ENCODE results near the gene POFUT1. TPM values are rescaled to one million over a fixed set of nuclear protein-coding genes. Genes with fewer than 3 reads are reported as not detected.
"Not testable (repeated sequence)": the region's sequence is repeated elsewhere in the genome, so short reads cannot be mapped to it uniquely, and the experiment has no call there.

POFUT1 gene
- total RNA-seq, 1 donor, result 14.3 TPM

- DNase-seq (ENCODE audit: low read depth in 2 of 3, low spot score in 2 of 3), result no peak
These were observed 55.8 kb downstream of the POFUT1 start for GRCh38 chr20:32263398-32263954.

- no peak for DNase-seq (ENCODE audit: low read depth in 2 of 3, low spot score in 2 of 3)
These were observed 63.9 kb downstream of the POFUT1 start for GRCh38 chr20:32271620-32272019.

DNA sequence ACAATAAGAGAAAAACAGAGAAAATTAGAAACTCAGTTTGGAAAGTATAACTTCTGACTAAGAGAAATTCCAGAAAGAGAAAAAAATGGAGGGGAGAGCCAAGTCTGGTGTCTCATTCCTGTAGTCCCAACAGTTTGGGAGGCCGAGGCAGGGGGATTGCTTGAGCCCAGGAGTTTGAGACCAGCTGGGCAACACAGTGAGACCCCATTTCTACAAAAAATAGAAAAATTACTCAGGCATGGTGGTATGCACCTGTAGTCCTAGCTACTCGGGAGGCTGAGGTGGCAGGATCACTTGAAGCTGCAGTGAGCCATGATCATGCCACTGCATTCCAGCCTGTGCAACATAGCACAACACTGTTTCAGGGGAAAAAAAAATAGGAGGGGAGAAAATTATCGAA, 66.7 kb downstream of the POFUT1 start:
- DNase-seq (ENCODE audit: low read depth in 2 of 3, low spot score in 2 of 3), result no peak

DNA sequence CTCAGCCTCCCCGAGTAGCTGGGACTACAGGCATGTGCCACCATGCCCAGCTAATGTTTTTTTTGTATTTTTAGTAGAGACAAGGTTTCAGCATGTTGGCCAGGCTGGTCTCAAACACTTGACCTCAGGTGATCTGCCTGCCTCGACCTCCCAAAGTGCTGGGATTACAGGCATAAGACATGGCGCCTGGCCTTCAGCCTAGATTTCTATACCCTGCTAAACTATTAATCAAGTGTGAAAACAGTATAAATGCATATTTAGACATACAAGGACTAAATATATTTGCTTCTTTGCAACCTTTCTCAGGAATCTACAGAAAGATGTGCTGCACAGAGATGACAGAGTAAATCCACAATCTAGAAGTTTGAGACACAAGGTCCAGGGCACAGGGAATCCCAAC, 67.5 kb downstream of the POFUT1 start:
- not testable (repeated sequence) for DNase-seq (ENCODE audit: low read depth in 2 of 3, low spot score in 2 of 3)

GRCh38 chr20:32277361-32278198, 69.9 kb downstream of the POFUT1 start, which contains the start of gene KIF3B:
TSS of gene KIF3B (plus strand) at chr20:32277651. CDS start at chr20:32309778, 32,127 bp downstream.
- peak; percentile 53 to 90 (median 90) for DNase-seq (ENCODE audit: low read depth in 2 of 3, low spot score in 2 of 3)

- peak in 2 of 3 donors; percentile 7 to 12 for DNase-seq (ENCODE audit: low read depth in 2 of 3, low spot score in 2 of 3)
These were observed 70.5 kb downstream of the POFUT1 start for GRCh38 chr20:32278199-32278643.

- DNase-seq (ENCODE audit: low read depth in 2 of 3, low spot score in 2 of 3), result no peak
These were observed 74.0 kb downstream of the POFUT1 start for GRCh38 chr20:32281711-32282110.

DNA sequence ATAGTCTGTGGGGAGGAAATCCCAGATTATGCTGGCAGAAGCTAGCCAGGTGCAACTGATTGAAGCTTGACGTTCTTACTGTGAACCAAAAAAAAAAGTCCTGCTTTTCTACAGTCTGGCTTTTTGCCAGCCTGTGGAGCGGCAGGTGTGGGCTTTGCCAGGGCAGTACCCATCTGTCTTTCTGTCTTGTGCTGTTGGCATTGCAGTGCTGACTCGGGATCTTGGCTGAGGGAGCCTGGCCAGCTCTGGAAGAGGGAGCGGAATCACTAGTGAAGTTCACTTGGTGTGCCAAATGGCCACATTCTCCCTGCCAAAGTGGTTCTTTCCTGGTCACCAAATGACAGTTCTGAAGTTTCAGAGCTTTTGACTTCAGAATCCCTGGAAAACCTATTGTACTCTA, 74.8 kb downstream of the POFUT1 start:
- no peak for DNase-seq (ENCODE audit: low read depth in 2 of 3, low spot score in 2 of 3)

- no peak for DNase-seq (ENCODE audit: low read depth in 2 of 3, low spot score in 2 of 3)
These were observed 77.5 kb downstream of the POFUT1 start for GRCh38 chr20:32285082-32285620.

GRCh38 chr20:32285621-32286371, 78.1 kb downstream of the POFUT1 start:
- DNase-seq (ENCODE audit: low read depth in 2 of 3, low spot score in 2 of 3), result peak in 2 of 3 donors; percentile 43 to 59

DNA sequence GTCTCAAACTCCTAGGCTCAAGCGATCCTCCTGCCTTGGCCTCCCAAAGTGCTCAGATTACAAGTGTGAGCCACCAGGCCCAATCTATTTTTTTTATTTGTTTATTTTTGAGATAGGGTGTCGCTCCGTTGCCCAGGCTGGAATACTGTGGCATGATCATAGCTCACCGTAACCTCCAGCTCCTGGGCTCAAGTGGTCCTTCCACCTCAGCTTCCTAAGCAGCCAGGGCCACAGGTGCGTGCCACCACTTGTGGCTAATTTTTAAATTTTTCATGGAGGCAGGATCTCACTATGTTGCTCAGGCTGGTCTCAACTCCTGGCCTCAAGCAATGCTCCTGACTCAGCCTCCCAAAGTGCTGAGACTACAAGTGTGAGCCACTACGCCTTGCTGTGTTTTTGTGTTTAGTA, 79.6 kb downstream of the POFUT1 start:
- DNase-seq (ENCODE audit: low read depth in 2 of 3, low spot score in 2 of 3), result no peak

Other genes starting within 250 kb of the POFUT1 start
- gene XKR7, start 239.7 kb upstream of the POFUT1 start, total RNA-seq, result under 0.01 TPM
- not detected for gene CCM2L, start 197.4 kb upstream of the POFUT1 start, total RNA-seq
- 23.4 TPM for gene HCK, start 155.6 kb upstream of the POFUT1 start, total RNA-seq
- 32.0 TPM for gene TM9SF4, start 98.2 kb upstream of the POFUT1 start, total RNA-seq
- gene PLAGL2, start 137 bp upstream of the POFUT1 start, total RNA-seq, result 8.3 TPM
- 5.4 TPM for gene KIF3B, start 69.8 kb downstream of the POFUT1 start, total RNA-seq
- 51.4 TPM for gene ASXL1, start 150.5 kb downstream of the POFUT1 start, total RNA-seq